CD14-positive monocyte (primary cell): ENCODE data around the gene TNKS1BP1. TPM values are rescaled to one million over a fixed set of nuclear protein-coding genes. Genes with fewer than 3 reads are reported as not detected.

Experiments
- DNase-seq, 3 donors: peaks; one replicate each; pipeline ENCODE4 v3.0.0-alpha.2; 2011 to 2022
- H2AFZ ChIP-seq: 2 replicates; pipeline ENCODE4 v1.6.0; 2012; ENCODE audit warnings: mild to moderate bottlenecking, low read depth, low read length, inconsistent platforms; ENCODE audit not compliant: insufficient read depth, poor library complexity, severe bottlenecking
- H3K27ac ChIP-seq, 2 donors: 1 replicate in 1 of 2; 2 replicates in 1 of 2; pipeline ENCODE4 v1.5.1; 2012 to 2013; ENCODE audit warnings: low read length in 2 of 2, control low read depth in 1 of 2, inconsistent platforms in 1 of 2, low read depth in 1 of 2, mild to moderate bottlenecking in 1 of 2
- H3K27me3 ChIP-seq, 2 donors: one replicate each; pipeline versions ENCODE4 v1.6.0 to v1.6.1; 2011 to 2013; ENCODE audit warnings: low read length in 2 of 2; ENCODE audit not compliant: control insufficient read depth in 2 of 2, insufficient read depth in 2 of 2
- H3K36me3 ChIP-seq, 2 donors: replicated peaks in 1 of 2; 1 replicate in 1 of 2; 2 replicates in 1 of 2; pipeline versions ENCODE4 v1.5.1 to v1.6.1; 2012 to 2013; ENCODE audit warnings: low read length in 2 of 2, control low read depth in 1 of 2, inconsistent platforms in 1 of 2, mild to moderate bottlenecking in 1 of 2; ENCODE audit not compliant: insufficient read depth in 2 of 2, control insufficient read depth in 1 of 2
- H3K4me1 ChIP-seq, 2 donors: 1 replicate in 1 of 2; 2 replicates in 1 of 2; pipeline versions ENCODE4 v1.5.1 to v1.6.1; 2012 to 2013; ENCODE audit warnings: low read length in 2 of 2, control low read depth in 1 of 2, inconsistent platforms in 1 of 2, mild to moderate bottlenecking in 1 of 2, moderate library complexity in 1 of 2; ENCODE audit not compliant: insufficient read depth in 2 of 2, control insufficient read depth in 1 of 2
- H3K4me2 ChIP-seq: replicated peaks from 2 replicates; pipeline ENCODE3; 2012; ENCODE audit warnings: low read length, moderate library complexity, mild to moderate bottlenecking; ENCODE audit not compliant: poor library complexity, severe bottlenecking; ENCODE audit errors: extremely low read depth
- H3K4me3 ChIP-seq, 3 experiments: fragments of 200-600 bp in 1 of 3; sonication (generic) in 1 of 3; replicated peaks in 1 of 3; 1 replicate in 2 of 3; 2 replicates in 1 of 3; pipeline ENCODE4 v1.5.1; 2011 to 2013; ENCODE audit warnings: low read length in 3 of 3, mild to moderate bottlenecking in 3 of 3, control low read depth in 2 of 3, low read depth in 2 of 3, inconsistent platforms in 1 of 3, moderate library complexity in 1 of 3
- H3K79me2 ChIP-seq: 2 replicates; pipeline ENCODE4 v1.6.0; 2012; ENCODE audit warnings: mild to moderate bottlenecking, control low read depth, inconsistent platforms, low read length, moderate library complexity; ENCODE audit not compliant: insufficient read depth
- H3K9ac ChIP-seq: 2 replicates; pipeline ENCODE4 v1.6.0; 2017; ENCODE audit warnings: low read length, mild to moderate bottlenecking; ENCODE audit not compliant: insufficient read depth, poor library complexity, severe bottlenecking
- H3K9me3 ChIP-seq, 2 donors: replicated peaks in 1 of 2; 1 replicate in 1 of 2; 2 replicates in 1 of 2; pipeline versions ENCODE4 v1.5.1 to v1.6.1; 2012 to 2013; ENCODE audit warnings: low read length in 2 of 2, control low read depth in 1 of 2; ENCODE audit not compliant: control insufficient read depth in 1 of 2, insufficient read depth in 1 of 2
- H4K20me1 ChIP-seq: 2 replicates; pipeline ENCODE4 v1.6.0; 2012; ENCODE audit warnings: mild to moderate bottlenecking, low read length, control low read depth, moderate library complexity; ENCODE audit not compliant: insufficient read depth
- H3K27ac Mint-ChIP-seq, 7 donors: one replicate each; pipeline ENCODE4 v1.8.0; 2020; ENCODE audit warnings: mild to moderate bottlenecking in 7 of 7, mixed read lengths in 7 of 7, moderate library complexity in 6 of 7, inconsistent platforms in 2 of 7
- H3K27me3 Mint-ChIP-seq, 3 donors: one replicate each; pipeline ENCODE4 v1.8.0; 2021 to 2022; ENCODE audit warnings: low read depth in 3 of 3, mild to moderate bottlenecking in 3 of 3, mixed read lengths in 3 of 3, moderate library complexity in 3 of 3, inconsistent platforms in 1 of 3
- H3K36me3 Mint-ChIP-seq, 2 donors: one replicate each; pipeline ENCODE4 v1.8.0; 2020; ENCODE audit warnings: mixed read lengths in 2 of 2, inconsistent platforms in 1 of 2, mild to moderate bottlenecking in 1 of 2
- H3K4me1 Mint-ChIP-seq: one replicate; pipeline ENCODE4 v1.8.0; 2020; ENCODE audit warnings: mild to moderate bottlenecking, mixed read lengths
- H3K4me3 Mint-ChIP-seq, 2 donors: one replicate each; pipeline ENCODE4 v1.8.0; 2020; ENCODE audit warnings: mild to moderate bottlenecking in 2 of 2, mixed read lengths in 2 of 2, moderate library complexity in 1 of 2
- H3K9me3 Mint-ChIP-seq, 7 donors: one replicate each; pipeline ENCODE4 v1.8.0; 2020 to 2022; ENCODE audit warnings: mixed read lengths in 7 of 7, mild to moderate bottlenecking in 6 of 7, moderate library complexity in 6 of 7, inconsistent platforms in 2 of 7
- WGBS: methylation state at CpG from one replicate; pipeline ENCODE4 v1.1.5; 2013; ENCODE audit warnings: missing lambda C conversion rate; ENCODE audit not compliant: insufficient coverage; 5-methylcytosine and 5-hydroxymethylcytosine counted together
- intact Hi-C, 2 donors: fragments of 100-400 bp; cut with micrococcal nuclease; formaldehyde crosslinking; loops; one replicate each; pipeline versions ENCODE4 v1.15.0 to v1.15.1; 2023
- polyA plus RNA-seq, 3 donors: library from polyadenylated mRNA; depleted of rRNA in 1 of 3; unstranded in 2 of 3; stranded (reverse) in 1 of 3; fragments of 300-500 nt in 2 of 3; fragments of >200 nt in 1 of 3; fragmentation: Illumina TruSeq in 2 of 3; gene quantifications; 1 replicate in 2 of 3; 2 replicates in 1 of 3; pipeline ENCODE4 v1.2.3, GENCODE V29; 2012 to 2021
- TF ChIP-seq, protein P1 (sequence below): fragments of 200-600 bp; IDR thresholded peaks from one replicate; pipeline ENCODE4 v1.8.0; 2022; ENCODE audit warnings: antibody characterized with exemption, mild to moderate bottlenecking

The TNKS1BP1 gene
- polyA plus RNA-seq, 3 donors, result 0.29 to 1.2 (median 0.50) TPM

DNA sequence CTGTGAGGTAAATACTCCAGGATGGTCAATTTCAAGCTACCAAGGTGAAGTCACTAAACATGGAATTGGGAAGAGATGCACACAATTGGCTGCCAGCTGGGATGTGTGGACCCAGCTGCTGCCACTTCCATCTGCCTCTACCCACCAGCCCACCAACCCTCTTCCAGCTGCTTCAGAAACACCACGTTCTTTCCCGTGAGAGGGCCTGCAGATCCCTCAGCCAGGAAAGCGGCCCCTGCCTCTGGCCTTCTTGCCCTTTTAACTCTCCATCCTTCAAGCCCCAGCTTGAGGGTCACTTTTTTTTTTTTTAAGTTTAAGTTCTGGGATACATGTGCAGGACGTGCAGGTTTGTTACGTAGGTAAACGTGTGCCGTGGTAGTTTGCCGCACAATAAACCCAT lies 36.2 kb upstream of the TNKS1BP1 start:
- Histone ChIP-seq H3K27ac (no peak overlapping the region), H3K4me3 (no peak overlapping the region), H3K4me1 (peaks cover 7 to 11% of the 10 kb centered on the region in 2 donors), H3K36me3 (no peaks in the 10 kb centered on the region), H3K79me2 (no peaks in the 10 kb centered on the region), H3K9me3 (no peaks in the 10 kb centered on the region), H3K4me2 (no peak overlapping the region), H3K9ac (no peak overlapping the region), H4K20me1 (no peaks in the 10 kb centered on the region), H3K27me3 (no peaks in the 10 kb centered on the region), H2AFZ (no peak overlapping the region)
- no peaks in the 10 kb centered on the region for H3K36me3 Mint-ChIP-seq
- DNase-seq, result no peak
- no peak overlapping the region for H3K4me3 Mint-ChIP-seq
- peaks cover 0 to 4% (median 2%) of the 10 kb centered on the region in 3 donors for H3K27me3 Mint-ChIP-seq
- peaks cover 8% of the 10 kb centered on the region for H3K4me1 Mint-ChIP-seq
- TF ChIP-seq, protein P1, sequence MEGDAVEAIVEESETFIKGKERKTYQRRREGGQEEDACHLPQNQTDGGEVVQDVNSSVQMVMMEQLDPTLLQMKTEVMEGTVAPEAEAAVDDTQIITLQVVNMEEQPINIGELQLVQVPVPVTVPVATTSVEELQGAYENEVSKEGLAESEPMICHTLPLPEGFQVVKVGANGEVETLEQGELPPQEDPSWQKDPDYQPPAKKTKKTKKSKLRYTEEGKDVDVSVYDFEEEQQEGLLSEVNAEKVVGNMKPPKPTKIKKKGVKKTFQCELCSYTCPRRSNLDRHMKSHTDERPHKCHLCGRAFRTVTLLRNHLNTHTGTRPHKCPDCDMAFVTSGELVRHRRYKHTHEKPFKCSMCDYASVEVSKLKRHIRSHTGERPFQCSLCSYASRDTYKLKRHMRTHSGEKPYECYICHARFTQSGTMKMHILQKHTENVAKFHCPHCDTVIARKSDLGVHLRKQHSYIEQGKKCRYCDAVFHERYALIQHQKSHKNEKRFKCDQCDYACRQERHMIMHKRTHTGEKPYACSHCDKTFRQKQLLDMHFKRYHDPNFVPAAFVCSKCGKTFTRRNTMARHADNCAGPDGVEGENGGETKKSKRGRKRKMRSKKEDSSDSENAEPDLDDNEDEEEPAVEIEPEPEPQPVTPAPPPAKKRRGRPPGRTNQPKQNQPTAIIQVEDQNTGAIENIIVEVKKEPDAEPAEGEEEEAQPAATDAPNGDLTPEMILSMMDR, result no peak
- 92% methylated on average over 5 of the region's 8 CpGs for WGBS
- intact Hi-C loops, result no loop called here
- peaks cover 0 to 8% (median 0%) of the 10 kb centered on the region in 7 donors for H3K9me3 Mint-ChIP-seq
- no peak overlapping the region for H3K27ac Mint-ChIP-seq

DNA sequence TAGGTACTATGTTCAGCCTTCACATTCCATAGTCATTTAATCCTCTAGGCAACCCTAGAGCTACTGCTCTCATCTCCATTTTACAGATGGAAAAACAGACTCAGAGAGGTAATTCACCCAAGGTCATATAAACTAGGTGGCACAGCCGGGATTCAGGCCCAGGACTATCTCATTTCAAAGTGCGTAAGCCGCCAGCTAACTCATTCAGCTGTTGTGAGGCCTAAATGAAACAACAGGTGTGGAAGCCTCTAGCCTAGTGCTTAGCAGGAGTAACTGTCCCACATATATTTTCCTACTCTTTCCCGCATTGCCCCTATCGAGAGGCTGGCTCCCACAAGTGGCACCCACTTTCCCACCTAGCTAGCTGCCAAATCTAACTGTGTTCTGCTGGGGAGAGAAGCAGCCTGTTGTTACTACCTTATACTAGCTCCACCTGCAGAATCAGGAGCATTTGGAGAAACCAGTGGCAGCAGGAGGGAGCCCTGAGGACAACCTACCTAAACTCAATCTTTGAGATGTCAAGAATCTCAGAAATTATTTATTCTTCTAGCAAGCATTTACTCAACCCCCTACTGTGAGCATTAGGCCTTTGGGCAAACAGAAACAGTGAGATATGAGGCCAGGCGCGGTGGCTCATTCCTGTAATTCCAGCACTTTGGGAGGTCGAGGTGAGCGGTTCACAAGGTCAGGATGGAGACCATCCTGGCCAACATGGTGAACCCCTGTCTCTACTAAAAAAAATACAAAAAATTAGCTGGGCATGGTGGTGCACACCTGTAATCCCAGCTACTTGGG lies 35.3 kb upstream of the TNKS1BP1 start:
- no peaks in the 10 kb centered on the region for H4K20me1 ChIP-seq
- H3K36me3 ChIP-seq, result no peaks in the 10 kb centered on the region
- H3K27me3 ChIP-seq, result no peaks in the 10 kb centered on the region
- Mint-ChIP-seq H3K27ac (no peak overlapping the region), H3K9me3 (peaks cover 0 to 6% (median 0%) of the 10 kb centered on the region in 7 donors), H3K27me3 (peaks cover 0 to 2% (median 0%) of the 10 kb centered on the region in 3 donors), H3K36me3 (no peaks in the 10 kb centered on the region), H3K4me3 (no peak overlapping the region), H3K4me1 (peaks cover 10% of the 10 kb centered on the region)
- no peaks in the 10 kb centered on the region for H3K79me2 ChIP-seq
- H3K4me3 ChIP-seq, result no peak overlapping the region
- no peak overlapping the region for H3K27ac ChIP-seq
- intact Hi-C loops, result loop anchor here in 1 of 2 donors (10.0 kb wide), 1 partner anchor 285 kb away; the partner anchor contains the start of gene YPEL4
- peaks cover 11% of the 10 kb centered on the region in 2 donors for H3K4me1 ChIP-seq
- no peaks in the 10 kb centered on the region for H3K9me3 ChIP-seq
- DNase-seq, result no peak
- no peak overlapping the region for H2AFZ ChIP-seq
- no peak overlapping the region for H3K9ac ChIP-seq
- whole genome bisulfite sequencing, result 100% methylated on average over 5 of the region's 9 CpGs
- H3K4me2 ChIP-seq, result no peak overlapping the region
- TF ChIP-seq, protein P1, result no peak
